SH-SY5Y (cell line): ENCODE data around the gene HTR3B.

Source experiments
- GATA2 ChIP-seq: IDR thresholded peaks from 2 replicates; pipeline ENCODE4 v1.6.1; 2011; ENCODE audit warnings: mild to moderate bottlenecking, low read depth, low read length
- GATA3 ChIP-seq: IDR thresholded peaks from 2 replicates; pipeline ENCODE4 v1.6.1; 2011; ENCODE audit warnings: low read depth, mild to moderate bottlenecking, low read length, moderate library complexity

DNA sequence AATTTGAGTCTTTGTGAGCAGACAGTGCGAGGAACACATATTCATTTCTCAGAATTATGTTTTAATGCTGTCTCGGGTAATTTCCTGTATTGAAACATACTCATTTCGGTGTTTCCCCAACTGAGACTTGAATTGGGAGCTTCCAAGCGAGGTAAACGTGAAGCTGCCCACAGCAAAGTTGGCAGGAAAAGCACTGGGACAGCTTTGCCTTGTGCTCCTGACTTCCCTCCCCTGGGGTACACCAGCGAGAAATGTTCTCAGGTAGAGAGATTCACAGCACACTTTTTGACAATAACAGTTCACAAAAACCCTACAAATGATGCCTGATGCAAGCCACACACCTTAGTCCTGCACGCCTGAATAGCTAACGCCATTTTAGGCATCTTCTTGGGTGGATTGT, 3.1 kb downstream of the HTR3B start:
- no peak for TF ChIP-seq GATA2
- TF ChIP-seq GATA3 = no peak
